Natural killer cell treated with Interleukin-12 subunit alpha and Interleukin-12 subunit beta and Interleukin-15 and Interleukin-18, amount 100 ng/mL, for 72 hours (primary cell): ENCODE measurements around the gene CDC5L. TPM values are rescaled to one million over a fixed set of nuclear protein-coding genes. Genes with fewer than 3 reads are reported as not detected.

Experiments used
- total RNA-seq, 2 donors: library from RNA; stranded (reverse); gene quantifications; one replicate each; pipeline ENCODE4 v1.2.3, GENCODE V29; 2022

The CDC5L gene
- total RNA-seq, 2 donors from 2014 or later: 21.6 to 22.6 TPM

Other genes starting within 250 kb of the CDC5L start
- not detected for gene CAPN11, start 228.9 kb upstream of the CDC5L start, total RNA-seq
- gene MYMX, start 170.8 kb upstream of the CDC5L start, total RNA-seq: not detected
- 10 to 100 TPM; 25.1 to 95.6 TPM for gene SLC29A1, start 164.1 kb upstream of the CDC5L start, total RNA-seq
- 1,000 to 10,000 TPM; 1,035 to 1,696 TPM for gene HSP90AB1, start 140.6 kb upstream of the CDC5L start, total RNA-seq
- 10 to 100 TPM; 34.6 to 39.4 TPM for gene SLC35B2, start 130.2 kb upstream of the CDC5L start, total RNA-seq
- 10 to 100 TPM; 24.1 to 26.1 TPM for gene NFKBIE, start 122.2 kb upstream of the CDC5L start, total RNA-seq
- gene TMEM151B, start 117.3 kb upstream of the CDC5L start, total RNA-seq: not detected
- 10 to 100 TPM; 19.3 to 32.6 TPM for gene AARS2, start 74.4 kb upstream of the CDC5L start, total RNA-seq
- gene SPATS1, start 45.1 kb upstream of the CDC5L start, total RNA-seq: not detected